Measurements from ENCODE around the gene SAMD13. TPM values are rescaled to one million over a fixed set of nuclear protein-coding genes. Genes with fewer than 3 reads are reported as not detected.
A peak's percentile ranks its signal among the peaks of the same experiment; 100 is the strongest.

The SAMD13 gene
- total and polyA plus RNA-seq, 8 donors: 0.84 to 8.6 (median 8.2) TPM

DNA sequence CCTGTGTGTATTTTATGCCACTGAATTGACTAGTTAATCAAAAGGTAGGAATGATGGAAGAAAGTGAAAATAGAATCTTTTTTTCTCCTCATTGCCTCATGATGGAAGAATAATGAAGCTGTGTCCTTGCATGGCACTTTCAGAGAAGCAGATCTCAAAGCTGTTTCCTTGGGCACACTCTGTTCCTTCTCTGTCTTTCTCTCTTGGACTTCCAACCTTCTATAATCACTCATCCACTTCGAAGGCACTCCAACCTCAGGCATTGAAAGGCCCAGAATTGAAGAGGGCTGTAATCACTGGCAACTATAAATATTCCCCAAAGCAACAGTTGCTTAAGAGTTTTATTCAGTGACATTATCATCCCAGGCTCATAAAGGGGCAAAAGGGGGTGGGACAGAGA, 65.7 kb downstream of the SAMD13 start:
- H3K9me3 ChIP-seq: no peaks in the 10 kb centered on the region
- no peaks in the 10 kb centered on the region for H3K36me3 ChIP-seq
- H3K4me1 ChIP-seq: peaks cover 15 to 17% of the 10 kb centered on the region in 2 donors
- ATAC-seq: peak; percentile 13
- no peak for DNase-seq
- intact Hi-C loops (cut with DNase I): no loop called here
- H3K27ac ChIP-seq: peak overlapping the region in 1 of 2 donors; percentile 19
- H3K27me3 ChIP-seq: no peaks in the 10 kb centered on the region
- H3K4me3 ChIP-seq: no peak overlapping the region
- TF ChIP-seq, protein P1, sequence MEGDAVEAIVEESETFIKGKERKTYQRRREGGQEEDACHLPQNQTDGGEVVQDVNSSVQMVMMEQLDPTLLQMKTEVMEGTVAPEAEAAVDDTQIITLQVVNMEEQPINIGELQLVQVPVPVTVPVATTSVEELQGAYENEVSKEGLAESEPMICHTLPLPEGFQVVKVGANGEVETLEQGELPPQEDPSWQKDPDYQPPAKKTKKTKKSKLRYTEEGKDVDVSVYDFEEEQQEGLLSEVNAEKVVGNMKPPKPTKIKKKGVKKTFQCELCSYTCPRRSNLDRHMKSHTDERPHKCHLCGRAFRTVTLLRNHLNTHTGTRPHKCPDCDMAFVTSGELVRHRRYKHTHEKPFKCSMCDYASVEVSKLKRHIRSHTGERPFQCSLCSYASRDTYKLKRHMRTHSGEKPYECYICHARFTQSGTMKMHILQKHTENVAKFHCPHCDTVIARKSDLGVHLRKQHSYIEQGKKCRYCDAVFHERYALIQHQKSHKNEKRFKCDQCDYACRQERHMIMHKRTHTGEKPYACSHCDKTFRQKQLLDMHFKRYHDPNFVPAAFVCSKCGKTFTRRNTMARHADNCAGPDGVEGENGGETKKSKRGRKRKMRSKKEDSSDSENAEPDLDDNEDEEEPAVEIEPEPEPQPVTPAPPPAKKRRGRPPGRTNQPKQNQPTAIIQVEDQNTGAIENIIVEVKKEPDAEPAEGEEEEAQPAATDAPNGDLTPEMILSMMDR (IDR thresholded peaks at IDR 0.05): no peak

DNA sequence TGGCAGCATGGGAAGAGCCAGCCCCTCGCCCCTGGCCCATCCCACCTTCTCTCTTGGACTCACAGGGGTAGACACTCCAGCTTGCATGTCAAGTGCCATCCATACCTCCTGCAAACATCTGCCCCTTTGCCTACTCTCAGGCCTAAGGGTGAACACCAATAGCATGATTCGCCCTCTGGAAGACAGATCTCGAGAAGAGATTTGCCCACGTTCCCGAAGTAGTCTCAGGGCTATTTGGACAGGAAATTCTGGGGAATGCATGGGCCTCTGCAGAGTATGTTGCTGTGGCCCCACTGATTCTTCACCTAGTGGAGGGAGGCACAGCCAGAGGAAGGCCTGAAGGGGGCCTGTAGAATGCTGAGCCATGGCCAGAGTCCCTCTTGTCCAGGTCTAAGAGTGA, 66.9 kb downstream of the SAMD13 start:
- no peak overlapping the region for H3K27ac ChIP-seq
- H3K27me3 ChIP-seq: no peaks in the 10 kb centered on the region
- H3K36me3 ChIP-seq: no peaks in the 10 kb centered on the region
- no peaks in the 10 kb centered on the region for H3K9me3 ChIP-seq
- H3K4me1 ChIP-seq: peaks cover 15 to 17% of the 10 kb centered on the region in 2 donors
- ATAC-seq (no peak), DNase-seq (no peak)
- intact Hi-C loops (cut with DNase I): no loop called here
- TF ChIP-seq, protein P1 (IDR thresholded peaks at IDR 0.05): no peak
- no peak overlapping the region for H3K4me3 ChIP-seq

DNA sequence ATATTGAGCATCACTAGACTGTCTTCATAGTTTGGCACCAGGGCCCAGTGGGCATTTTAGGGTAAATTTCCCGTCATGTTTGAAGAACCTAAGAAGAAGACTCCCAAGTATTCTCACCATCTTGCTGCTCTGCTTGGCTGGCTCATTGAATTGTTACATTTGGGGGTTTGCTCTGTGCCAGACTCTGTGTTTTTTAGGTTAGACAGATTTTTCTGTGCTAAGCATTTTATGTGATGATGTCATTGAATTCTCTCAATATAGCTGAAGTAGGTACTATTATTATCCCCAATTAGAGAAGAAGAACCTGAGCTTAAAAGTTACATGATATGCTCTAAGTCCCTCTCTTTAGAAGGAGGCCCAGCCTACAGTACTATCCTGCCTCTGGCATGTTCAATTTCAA, 68.8 kb downstream of the SAMD13 start:
- no peak for ATAC-seq

DNA sequence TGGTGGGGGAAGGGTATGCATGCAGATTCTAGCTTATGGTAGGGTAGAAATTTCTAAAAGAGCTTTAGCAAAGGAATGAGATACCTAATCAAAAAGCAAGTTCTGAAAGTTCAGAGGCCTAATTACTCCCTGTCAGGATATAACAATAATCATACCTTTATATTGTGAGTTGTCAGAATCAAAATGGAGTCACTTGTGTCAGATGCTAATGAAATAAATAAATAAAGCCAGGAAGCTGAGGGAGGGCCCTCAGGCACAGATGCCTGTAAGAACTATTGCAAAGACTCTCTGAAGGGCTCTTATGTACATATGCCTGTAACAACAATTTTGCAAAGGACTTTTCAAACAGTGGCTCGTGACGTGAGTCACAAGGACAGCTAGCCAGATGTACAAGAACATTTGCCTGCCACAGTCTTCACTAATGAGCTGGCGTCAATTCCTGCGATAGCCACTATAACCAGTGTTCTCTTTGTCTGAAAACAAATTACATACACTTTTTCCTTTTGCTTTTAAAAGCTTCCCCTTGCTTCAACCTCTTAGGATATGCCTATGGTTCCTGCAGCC, 69.4 kb downstream of the SAMD13 start:
- TF ChIP-seq, protein P1 (IDR thresholded peaks at IDR 0.05): no peak
- Histone ChIP-seq H3K27ac (no peak overlapping the region), H3K27me3 (no peaks in the 10 kb centered on the region), H3K4me3 (no peak overlapping the region), H3K4me1 (peaks cover 7 to 11% of the 10 kb centered on the region in 2 donors), H3K36me3 (no peaks in the 10 kb centered on the region), H3K9me3 (no peaks in the 10 kb centered on the region)
- intact Hi-C loops (cut with DNase I): no loop called here
- DNase-seq (peak in 1 of 4 donors; percentile 56), ATAC-seq (peak; percentile 84)

More for the DNA sequence above, 68.8 kb downstream of the SAMD13 start:
- no peak overlapping the region for H3K27ac ChIP-seq
- peaks cover 14 to 17% of the 10 kb centered on the region in 2 donors for H3K4me1 ChIP-seq
- no peak overlapping the region for H3K4me3 ChIP-seq
- intact Hi-C loops (cut with DNase I): no loop called here
- no peak for DNase-seq
- H3K9me3 ChIP-seq: no peaks in the 10 kb centered on the region
- TF ChIP-seq, protein P1 (IDR thresholded peaks at IDR 0.05): no peak
- no peaks in the 10 kb centered on the region for H3K36me3 ChIP-seq
- no peaks in the 10 kb centered on the region for H3K27me3 ChIP-seq

DNA sequence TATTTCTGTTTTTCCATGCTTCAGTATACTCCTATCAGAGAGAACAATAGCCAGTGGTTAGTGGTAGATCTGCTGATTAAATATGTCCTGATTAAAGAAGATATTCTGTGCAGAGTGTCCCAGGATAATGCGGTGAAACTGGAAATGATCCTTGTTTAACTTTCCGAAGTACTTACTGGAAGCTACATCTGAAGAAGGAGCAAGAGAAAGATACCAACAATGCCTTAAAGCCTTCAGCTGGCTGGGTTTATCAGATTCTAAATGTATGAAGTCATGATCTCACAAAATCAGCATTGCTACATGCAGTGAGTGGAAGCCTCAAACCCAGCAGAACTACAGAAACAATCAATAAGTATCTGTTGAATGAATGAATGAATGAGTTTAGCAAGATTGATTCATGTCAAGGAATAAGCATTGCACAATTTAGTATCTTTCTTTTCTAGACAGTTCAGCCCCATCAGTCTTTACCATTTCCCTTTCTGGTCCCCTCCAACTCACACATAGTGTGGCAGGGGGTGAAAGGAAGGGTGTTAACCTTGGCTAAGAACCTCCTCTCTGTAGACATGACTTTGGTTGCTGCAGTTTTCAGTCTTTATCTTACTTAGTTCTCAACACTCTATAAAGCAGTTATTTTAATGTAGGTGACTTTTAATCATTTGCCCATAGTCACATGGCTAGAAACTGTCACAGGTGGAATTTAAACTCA, 72.1 kb downstream of the SAMD13 start:
- intact Hi-C loops (cut with DNase I): no loop called here
- TF ChIP-seq, protein P1 (IDR thresholded peaks at IDR 0.05): no peak
- no peak overlapping the region for H3K4me3 ChIP-seq
- H3K27me3 ChIP-seq: no peaks in the 10 kb centered on the region
- H3K27ac ChIP-seq: no peak overlapping the region
- ATAC-seq: no peak
- H3K4me1 ChIP-seq: no peaks in the 10 kb centered on the region
- no peaks in the 10 kb centered on the region for H3K36me3 ChIP-seq
- no peak for DNase-seq
- no peaks in the 10 kb centered on the region for H3K9me3 ChIP-seq
